Lung (tissue), 13 donors: ENCODE data around the gene FLT3. TPM values are rescaled to one million over a fixed set of nuclear protein-coding genes. Genes with fewer than 3 reads are reported as not detected.

Experiments used
- ATAC-seq: fragments of 200-7000 bp; cut with Tn5 transposase; one replicate; pipeline ENCODE4 v1.9.1; 2020; ENCODE audit warnings: moderate number of reproducible peaks; ENCODE audit not compliant: insufficient read depth, low FRiP score
- DNase-seq, 3 donors: peaks; one replicate each; pipeline ENCODE4 v3.0.0-alpha.2; 2013 to 2017
- H3K27ac ChIP-seq, 2 donors: one replicate each; pipeline ENCODE4 v1.5.1; 2013; ENCODE audit warnings: mild to moderate bottlenecking in 2 of 2, moderate library complexity in 2 of 2, control low read depth in 1 of 2, inconsistent platforms in 1 of 2, low read depth in 1 of 2, low read length in 1 of 2
- H3K27me3 ChIP-seq, 3 donors: one replicate each; pipeline ENCODE4 v1.5.1; 2013; ENCODE audit warnings: low read length in 2 of 3; ENCODE audit not compliant: control insufficient read depth in 3 of 3, insufficient read depth in 3 of 3
- H3K36me3 ChIP-seq, 4 donors: one replicate each; pipeline ENCODE4 v1.5.1; 2013; ENCODE audit warnings: low read length in 4 of 4, mild to moderate bottlenecking in 1 of 4, moderate library complexity in 1 of 4; ENCODE audit not compliant: control insufficient read depth in 4 of 4, insufficient read depth in 4 of 4
- H3K4me1 ChIP-seq, 5 donors: one replicate each; pipeline ENCODE4 v1.5.1; 2013; ENCODE audit warnings: low read length in 5 of 5, mild to moderate bottlenecking in 2 of 5, moderate library complexity in 1 of 5; ENCODE audit not compliant: control insufficient read depth in 5 of 5, insufficient read depth in 5 of 5
- H3K4me3 ChIP-seq: one replicate; pipeline ENCODE4 v1.5.1; 2013; ENCODE audit warnings: mild to moderate bottlenecking, control low read depth, moderate library complexity
- H3K9ac ChIP-seq, 2 donors: one replicate each; pipeline ENCODE4 v1.5.1; 2013; ENCODE audit warnings: low read length in 2 of 2, control low read depth in 1 of 2; ENCODE audit not compliant: insufficient read depth in 1 of 2
- H3K9me3 ChIP-seq, 4 donors: one replicate each; pipeline ENCODE4 v1.5.1; 2013; ENCODE audit warnings: low read length in 3 of 4, mild to moderate bottlenecking in 1 of 4, moderate library complexity in 1 of 4; ENCODE audit not compliant: control insufficient read depth in 4 of 4, insufficient read depth in 3 of 4
- WGBS, 2 donors: extraction: QIAGEN DNeasy Blood & Tissue Kit; methylation state at CpG; one replicate each; pipeline ENCODE4 v1.1.7; 2013; 5-methylcytosine and 5-hydroxymethylcytosine counted together
- polyA plus RNA-seq, 2 donors: library from polyadenylated mRNA; stranded (reverse); fragments of 200-250 nt; gene quantifications; one replicate each; pipeline ENCODE4 v1.2.1, GENCODE V29; 2013
- small RNA-seq: library from RNA; depleted of rRNA; stranded (forward); fragments of <200 nt; gene quantifications from one replicate; pipeline ENCODE3, GENCODE V24; 2014; ENCODE audit warnings: low replicate concordance
- total RNA-seq, 2 donors: library from RNA; depleted of rRNA in 1 of 2; stranded (reverse); fragments of >200 nt in 1 of 2; gene quantifications; one replicate each; pipeline ENCODE4 v1.2.1, GENCODE V29; 2014 to 2021
- TF ChIP-seq, protein P1 (sequence below): IDR thresholded peaks from 2 replicates; pipeline ENCODE4 v1.5.1; 2012; ENCODE audit warnings: mild to moderate bottlenecking; ENCODE audit errors: control extremely low read depth, extremely low read depth
- donor health status: control.
- donor health status: control.
- donor health status: Bipolar disorder and iron deficiency.
- donor health status: healthy.
- donor health status: DM: yes; HTN: yes; CAD: no.

FLT3 gene
- total and polyA plus RNA-seq, 4 donors: 0.43 to 1.9 (median 0.72) TPM

- no peaks in the 10 kb centered on the region for H3K36me3 ChIP-seq
- no peak overlapping the region for H3K9ac ChIP-seq
- 2 to 5% methylated on average over 51 to 56 of the region's 56 CpGs for WGBS, 2 donors
- H3K4me3 ChIP-seq: peak overlapping the region; percentile 20
- H3K9me3 ChIP-seq: peaks cover 0 to 2% (median 0%) of the 10 kb centered on the region in 4 donors
- peak; percentile 50 for ATAC-seq
- H3K4me1 ChIP-seq: peaks cover 0 to 10% (median 5%) of the 10 kb centered on the region in 5 donors
- TF ChIP-seq, protein P1, sequence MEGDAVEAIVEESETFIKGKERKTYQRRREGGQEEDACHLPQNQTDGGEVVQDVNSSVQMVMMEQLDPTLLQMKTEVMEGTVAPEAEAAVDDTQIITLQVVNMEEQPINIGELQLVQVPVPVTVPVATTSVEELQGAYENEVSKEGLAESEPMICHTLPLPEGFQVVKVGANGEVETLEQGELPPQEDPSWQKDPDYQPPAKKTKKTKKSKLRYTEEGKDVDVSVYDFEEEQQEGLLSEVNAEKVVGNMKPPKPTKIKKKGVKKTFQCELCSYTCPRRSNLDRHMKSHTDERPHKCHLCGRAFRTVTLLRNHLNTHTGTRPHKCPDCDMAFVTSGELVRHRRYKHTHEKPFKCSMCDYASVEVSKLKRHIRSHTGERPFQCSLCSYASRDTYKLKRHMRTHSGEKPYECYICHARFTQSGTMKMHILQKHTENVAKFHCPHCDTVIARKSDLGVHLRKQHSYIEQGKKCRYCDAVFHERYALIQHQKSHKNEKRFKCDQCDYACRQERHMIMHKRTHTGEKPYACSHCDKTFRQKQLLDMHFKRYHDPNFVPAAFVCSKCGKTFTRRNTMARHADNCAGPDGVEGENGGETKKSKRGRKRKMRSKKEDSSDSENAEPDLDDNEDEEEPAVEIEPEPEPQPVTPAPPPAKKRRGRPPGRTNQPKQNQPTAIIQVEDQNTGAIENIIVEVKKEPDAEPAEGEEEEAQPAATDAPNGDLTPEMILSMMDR: no peak
- DNase-seq: peak in 1 of 3 donors; percentile 22
- peaks cover 9 to 76% (median 74%) of the 10 kb centered on the region in 3 donors for H3K27me3 ChIP-seq
- no peak overlapping the region for H3K27ac ChIP-seq
These were observed 145.9 kb downstream of the FLT3 start for GRCh38 chr13:27954406-27954851.

DNA sequence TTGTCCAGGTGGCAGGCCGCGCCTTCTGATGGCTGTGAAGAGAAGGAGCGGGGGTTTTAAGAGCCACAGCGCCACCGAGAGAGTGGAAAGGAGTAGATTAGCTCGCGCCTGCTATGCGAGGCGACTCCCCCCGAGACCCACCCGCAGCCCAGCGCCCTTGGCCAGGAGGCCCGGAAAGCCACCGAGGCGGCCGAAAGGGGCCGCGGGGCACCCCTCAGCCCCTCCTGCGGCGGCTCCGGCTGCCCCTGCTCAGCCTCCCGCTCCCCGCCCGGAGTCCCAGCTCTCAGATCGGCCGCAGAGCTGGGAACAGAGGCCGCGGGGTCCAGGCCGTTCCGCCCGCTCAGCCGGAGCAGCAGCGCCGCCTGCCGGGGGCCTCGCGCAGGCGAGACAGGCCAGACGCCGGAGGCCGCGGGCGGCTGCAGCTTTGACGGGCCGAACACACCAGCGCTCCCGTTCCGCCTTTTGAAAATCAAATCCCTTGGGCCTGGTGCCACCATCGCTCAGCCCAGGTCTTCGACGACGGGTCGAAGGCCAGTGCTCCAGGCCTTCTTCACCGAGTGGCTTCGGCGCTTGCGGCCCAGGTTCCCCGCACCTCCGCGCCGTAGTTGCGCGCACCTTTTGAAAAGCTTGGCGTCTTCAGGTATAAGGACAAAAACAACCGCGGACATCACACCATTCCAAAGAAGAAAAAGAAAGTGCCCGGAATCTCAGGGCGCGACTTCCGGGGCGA lies 146.5 kb downstream of the FLT3 start:
- no peaks in the 10 kb centered on the region for H3K36me3 ChIP-seq
- no peak overlapping the region for H3K27ac ChIP-seq
- DNase-seq: peak; percentile 73 to 85 (median 84)
- TF ChIP-seq, protein P1: peak; percentile 56
- WGBS, 2 donors: 2% methylated on average over 53 to 71 of the region's 71 CpGs
- H3K9ac ChIP-seq: no peak overlapping the region
- peaks cover 0 to 2% (median 0%) of the 10 kb centered on the region in 4 donors for H3K9me3 ChIP-seq
- peaks cover 0 to 10% (median 5%) of the 10 kb centered on the region in 5 donors for H3K4me1 ChIP-seq
- peak; percentile 91 for ATAC-seq
- peak overlapping the region; percentile 20 for H3K4me3 ChIP-seq
- peaks cover 3 to 73% (median 71%) of the 10 kb centered on the region in 3 donors for H3K27me3 ChIP-seq

Small RNA genes lying within 50 kb of the gene (small RNA-seq; reads per million reads assigned to genes)
- gene RN7SL272P: not detected

Other genes starting within 250 kb of the FLT3 start
- gene PDX1, start 180.6 kb downstream of the FLT3 start, total RNA-seq: not detected
- not detected for gene PDX1, start 180.6 kb downstream of the FLT3 start, polyA plus RNA-seq
- under 1 TPM in 1 of 2 donors, not detected in 1; 0.12 TPM for gene CDX2, start 131.3 kb downstream of the FLT3 start, total RNA-seq
- gene CDX2, start 131.3 kb downstream of the FLT3 start, polyA plus RNA-seq: not detected
- gene URAD, start 111.9 kb downstream of the FLT3 start, total RNA-seq: not detected
- gene URAD, start 111.9 kb downstream of the FLT3 start, polyA plus RNA-seq: not detected
- gene PAN3, start 38.0 kb upstream of the FLT3 start, total RNA-seq: 10 to 100 TPM; 32.9 to 65.4 TPM
- 10 to 100 TPM; 10.3 to 14.0 TPM for gene PAN3, start 38.0 kb upstream of the FLT3 start, polyA plus RNA-seq